A673 (cell line): ENCODE results near the gene CACNA2D3. TPM values are rescaled to one million over a fixed set of nuclear protein-coding genes. Genes with fewer than 3 reads are reported as not detected.

ENCODE experiments used
- BruUV-seq: library from RNA; stranded (reverse); fragments of 400-500 nt; replicated peaks from 2 replicates; lab custom pipeline; 2021; lab: Mats Ljungman, UMichigan
- CTCF ChIA-PET: fragments of 300-600 bp; sonication (Branson Sonifier 250); formaldehyde crosslinking; loops from one replicate; lab custom pipeline; 2022; ENCODE audit warnings: antibody characterized with exemption; lab: Charles Lee
- POLR2A ChIA-PET: fragments of 300-600 bp; sonication (Branson Sonifier 250); formaldehyde crosslinking; loops from one replicate; lab custom pipeline; 2022; ENCODE audit warnings: antibody characterized with exemption; ENCODE audit not compliant: low non-redundant PET; lab: Charles Lee
- DNase-seq: peaks from one replicate; pipeline ENCODE4 v3.0.0-alpha.2; 2015; ENCODE audit warnings: low spot score
- H3K27ac ChIP-seq: fragments of 200-600 bp; sonication (generic); 2 replicates; pipeline ENCODE4 v1.5.1; 2016; ENCODE audit warnings: mixed run types, low read depth, mild to moderate bottlenecking, mixed read lengths, antibody characterized with exemption, low read length; ENCODE audit not compliant: poor library complexity, severe bottlenecking
- H3K27me3 ChIP-seq: fragments of 200-600 bp; sonication (generic); replicated peaks from 2 replicates; pipeline ENCODE4 v1.6.1; 2017; ENCODE audit warnings: mixed run types, low read depth, mild to moderate bottlenecking, mixed read lengths, antibody characterized with exemption, low read length; ENCODE audit not compliant: insufficient read depth, poor library complexity
- H3K36me3 ChIP-seq: fragments of 200-600 bp; sonication (generic); 2 replicates; pipeline ENCODE4 v1.6.1; 2016; ENCODE audit warnings: mixed run types, mild to moderate bottlenecking, mixed read lengths, antibody characterized with exemption, low read length; ENCODE audit not compliant: insufficient read depth, poor library complexity, severe bottlenecking
- H3K4me1 ChIP-seq: fragments of 200-600 bp; sonication (generic); 2 replicates; pipeline ENCODE4 v1.6.1; 2017; ENCODE audit warnings: mixed run types, mild to moderate bottlenecking, mixed read lengths, antibody characterized with exemption, low read length; ENCODE audit not compliant: insufficient read depth, poor library complexity, severe bottlenecking
- H3K4me3 ChIP-seq: fragments of 200-600 bp; sonication (generic); 2 replicates; pipeline ENCODE4 v1.5.1; 2016; ENCODE audit warnings: low read depth, mixed run types, mild to moderate bottlenecking, mixed read lengths, low read length; ENCODE audit not compliant: poor library complexity, severe bottlenecking
- H3K9me3 ChIP-seq: fragments of 200-600 bp; sonication (generic); 2 replicates; pipeline ENCODE4 v1.6.1; 2016; ENCODE audit warnings: mixed run types, low read depth, mild to moderate bottlenecking, mixed read lengths, antibody characterized with exemption, low read length; ENCODE audit not compliant: poor library complexity, severe bottlenecking
- CTCF ChIP-seq: fragments of 300-800, 200-600 bp; sonication (generic); conservative IDR thresholded peaks from 2 replicates; pipeline ENCODE4 v1.5.1; 2017; ENCODE audit warnings: low read depth, mild to moderate bottlenecking, antibody characterized with exemption, low read length, moderate library complexity, mixed read lengths
- EZH2 ChIP-seq: fragments of 200-600 bp; sonication (generic); IDR thresholded peaks from 2 replicates; pipeline ENCODE4 v1.6.1; 2017; ENCODE audit warnings: borderline replicate concordance, low read depth, mild to moderate bottlenecking, mixed read lengths, antibody characterized with exemption, low read length; ENCODE audit not compliant: poor library complexity, severe bottlenecking
- intact Hi-C: fragments of 100-400 bp; cut with micrococcal nuclease; formaldehyde crosslinking; loops from one replicate; pipeline ENCODE4 v1.10.0; 2022; ENCODE audit not compliant: unreplicated experiment
- total RNA-seq: library from RNA; stranded (reverse); gene quantifications from 2 replicates; pipeline ENCODE4 v1.2.3, GENCODE V29; 2021

Gene CACNA2D3
- total RNA-seq, 1 experiment from 2014 or later: not detected

- Histone ChIP-seq H3K4me1 (no peaks in the 10 kb centered on the region), H3K4me3 (no peak overlapping the region), H3K9me3 (no peaks in the 10 kb centered on the region), H3K27ac (no peak overlapping the region), H3K36me3 (no peaks in the 10 kb centered on the region), H3K27me3 (no peaks in the 10 kb centered on the region)
- POLR2A ChIA-PET: no interaction called here
- TF ChIP-seq CTCF (peak; percentile 35), EZH2 (no peak)
- DNase-seq: no peak
- intact Hi-C loops: no loop called here
- BruUV-seq: no TSS peak
- CTCF ChIA-PET: interaction anchor here (1.1 kb wide), 1 partner anchor 435 kb away, joined by 3 read pairs; no protein-coding TSS in a partner anchor
Observed at GRCh38 chr3:54374214-54374852, 252.0 kb downstream of the CACNA2D3 start.

- no peaks in the 10 kb centered on the region for H3K9me3 ChIP-seq
- H3K27ac ChIP-seq: no peak overlapping the region
- TF ChIP-seq EZH2 (no peak), CTCF (no peak)
- intact Hi-C loops: no loop called here
- H3K27me3 ChIP-seq: no peaks in the 10 kb centered on the region
- no TSS peak for BruUV-seq
- no peak overlapping the region for H3K4me3 ChIP-seq
- ChIA-PET CTCF (no interaction called here), POLR2A (interaction anchor here (0.5 kb wide), 1 partner anchor 1915 kb away, joined by 4 read pairs; no protein-coding TSS in a partner anchor)
- H3K4me1 ChIP-seq: no peaks in the 10 kb centered on the region
- no peaks in the 10 kb centered on the region for H3K36me3 ChIP-seq
- no peak for DNase-seq
Observed at GRCh38 chr3:54376142-54376807, 253.9 kb downstream of the CACNA2D3 start.

GRCh38 chr3:54376939-54377578 lies 254.7 kb downstream of the CACNA2D3 start:
- CTCF ChIA-PET: no interaction called here
- DNase-seq: no peak
- Histone ChIP-seq H3K36me3 (no peaks in the 10 kb centered on the region), H3K27ac (no peak overlapping the region), H3K4me1 (no peaks in the 10 kb centered on the region), H3K9me3 (no peaks in the 10 kb centered on the region), H3K27me3 (no peaks in the 10 kb centered on the region), H3K4me3 (no peak overlapping the region)
- no TSS peak for BruUV-seq
- POLR2A ChIA-PET: no interaction called here
- intact Hi-C loops: no loop called here
- no peak for TF ChIP-seq CTCF
- no peak for TF ChIP-seq EZH2
